Right lobe of liver (tissue), 6 donors: ENCODE data around the gene ADCY1. TPM values are rescaled to one million over a fixed set of nuclear protein-coding genes. Genes with fewer than 3 reads are reported as not detected.
A peak's percentile ranks its signal among the peaks of the same experiment; 100 is the strongest.

Experiments
- ATAC-seq, 4 donors: fragments of 200-7000 bp; cut with Tn5 transposase; one replicate each; pipeline ENCODE4 v1.9.1; 2020; ENCODE audit warnings: mild to moderate bottlenecking in 4 of 4, moderate library complexity in 4 of 4
- DNase-seq, 3 donors: peaks; one replicate each; pipeline ENCODE4 v3.0.0-alpha.2; 2020
- H3K27ac ChIP-seq, 3 donors: fragments of 200-600 bp; one replicate each; pipeline ENCODE4 v1.8.0; 2022
- H3K27me3 ChIP-seq, 2 donors: fragments of 200-600 bp; one replicate each; pipeline ENCODE4 v1.8.0; 2022
- H3K36me3 ChIP-seq, 4 donors: fragments of 200-600 bp; sonication (generic) in 1 of 4; one replicate each; pipeline versions ENCODE4 v1.5.1 to v1.8.0; 2017 to 2022; ENCODE audit warnings: control low read depth in 1 of 4
- H3K4me1 ChIP-seq, 4 donors: fragments of 200-600 bp; sonication (generic) in 1 of 4; one replicate each; pipeline versions ENCODE4 v1.5.1 to v1.8.0; 2017 to 2022; ENCODE audit warnings: control low read depth in 1 of 4
- H3K4me3 ChIP-seq, 3 donors: fragments of 200-600 bp; one replicate each; pipeline ENCODE4 v1.8.0; 2022
- H3K9me3 ChIP-seq, 4 donors: fragments of 200-600 bp; sonication (generic) in 1 of 4; one replicate each; pipeline versions ENCODE4 v1.5.1 to v1.8.0; 2017 to 2022; ENCODE audit warnings: control low read depth in 1 of 4
- POLR2A ChIP-seq: fragments of 450-650 bp; IDR thresholded peaks from one replicate; pipeline ENCODE4 v1.6.1; 2017; ENCODE audit warnings: antibody characterized with exemption, mild to moderate bottlenecking
- WGBS: methylation state at CpG from one replicate; pipeline ENCODE4 v1.1.6; 2018; ENCODE audit warnings: low coverage, low lambda C conversion rate; ENCODE audit not compliant: insufficient coverage; ENCODE audit errors: missing lambda C conversion rate; 5-methylcytosine and 5-hydroxymethylcytosine counted together
- intact Hi-C, 2 donors: fragments of 100-400 bp; cut with DNase I; formaldehyde crosslinking; loops; one replicate each; pipeline versions ENCODE4 v1.11.2 to v1.14.1; 2022
- total RNA-seq, 6 experiments: library from RNA; depleted of rRNA in 2 of 6; stranded (reverse); fragments of >200 nt in 2 of 6; fragmentation: NEBNext Ultra II Directional in 3 of 6; extraction: Animal tissue kit (Norgen Biotek cat#: 25700) in 3 of 6; gene quantifications; one replicate each; pipeline versions ENCODE4 v1.1.0 to v1.2.4, GENCODE V29; 2016 to 2023
- TF ChIP-seq, protein P1 (sequence below), 4 donors: fragments of 200-600 bp in 3 of 4; fragments of 450-650 bp in 1 of 4; IDR thresholded peaks; one replicate each; pipeline versions ENCODE4 v1.5.1 to v1.8.0; 2016 to 2022; ENCODE audit warnings: antibody characterized with exemption in 4 of 4, mild to moderate bottlenecking in 2 of 4
- donor health status: DM: no; HTN: yes; CAD: no.
- donor health status: DM: no; HTN: no; CAD: no.
- donor health status: DM: no; HTN: no; CAD: no.
- donor health status: DM: no; HTN: yes; CAD: no.
- donor health status: DM: no; HTN: yes; CAD: no.

Gene ADCY1
- total RNA-seq, 6 experiments from 2014 or later: 7.2 to 17.6 (median 9.3) TPM

- no peaks in the 10 kb centered on the region for H3K4me1 ChIP-seq
- peak in 1 of 3 donors; percentile 24 for DNase-seq
- no peaks in the 10 kb centered on the region for H3K9me3 ChIP-seq
- ATAC-seq: no peak
- WGBS: 74% methylated on average over 7 of the region's 8 CpGs
- no peaks in the 10 kb centered on the region for H3K27me3 ChIP-seq
- intact Hi-C loops: no loop called here
- H3K36me3 ChIP-seq: no peaks in the 10 kb centered on the region
- TF ChIP-seq, protein P1, sequence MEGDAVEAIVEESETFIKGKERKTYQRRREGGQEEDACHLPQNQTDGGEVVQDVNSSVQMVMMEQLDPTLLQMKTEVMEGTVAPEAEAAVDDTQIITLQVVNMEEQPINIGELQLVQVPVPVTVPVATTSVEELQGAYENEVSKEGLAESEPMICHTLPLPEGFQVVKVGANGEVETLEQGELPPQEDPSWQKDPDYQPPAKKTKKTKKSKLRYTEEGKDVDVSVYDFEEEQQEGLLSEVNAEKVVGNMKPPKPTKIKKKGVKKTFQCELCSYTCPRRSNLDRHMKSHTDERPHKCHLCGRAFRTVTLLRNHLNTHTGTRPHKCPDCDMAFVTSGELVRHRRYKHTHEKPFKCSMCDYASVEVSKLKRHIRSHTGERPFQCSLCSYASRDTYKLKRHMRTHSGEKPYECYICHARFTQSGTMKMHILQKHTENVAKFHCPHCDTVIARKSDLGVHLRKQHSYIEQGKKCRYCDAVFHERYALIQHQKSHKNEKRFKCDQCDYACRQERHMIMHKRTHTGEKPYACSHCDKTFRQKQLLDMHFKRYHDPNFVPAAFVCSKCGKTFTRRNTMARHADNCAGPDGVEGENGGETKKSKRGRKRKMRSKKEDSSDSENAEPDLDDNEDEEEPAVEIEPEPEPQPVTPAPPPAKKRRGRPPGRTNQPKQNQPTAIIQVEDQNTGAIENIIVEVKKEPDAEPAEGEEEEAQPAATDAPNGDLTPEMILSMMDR (IDR thresholded peaks at IDR 0.05): no peak
- no peak for TF ChIP-seq POLR2A
- no peak overlapping the region for H3K27ac ChIP-seq
- H3K4me3 ChIP-seq: no peak overlapping the region
Measured at GRCh38 chr7:45645141-45645969, 71.2 kb downstream of the ADCY1 start.

DNA sequence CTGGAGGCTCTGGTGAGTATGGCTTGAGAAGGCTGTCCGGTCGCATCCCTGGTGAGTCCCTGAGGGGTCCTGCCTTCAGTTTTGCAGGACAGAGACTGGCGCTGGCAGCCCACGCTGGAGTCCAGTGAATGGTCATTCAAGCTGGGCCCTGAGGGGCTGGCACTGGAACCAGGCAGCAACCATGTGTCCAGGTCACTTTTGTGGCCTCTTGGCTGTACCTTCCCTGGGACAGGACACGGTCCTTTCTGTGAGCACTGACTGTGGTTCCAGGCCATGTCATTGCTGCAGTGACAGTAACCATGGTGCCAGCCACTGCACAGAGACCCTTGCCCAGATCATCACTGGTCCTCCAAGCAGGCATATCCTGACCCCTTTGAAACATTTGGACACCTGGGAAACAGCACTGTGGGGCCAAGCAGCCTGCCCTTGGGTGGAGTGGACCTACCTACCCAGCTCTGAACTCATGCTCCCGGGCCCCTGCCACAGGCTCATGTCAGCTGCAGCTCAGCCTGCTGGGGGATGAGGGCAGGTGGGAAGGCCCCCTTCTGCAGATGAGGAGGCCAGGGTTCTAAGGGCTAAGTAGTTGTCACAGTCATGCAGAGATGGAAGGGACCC lies 72.1 kb downstream of the ADCY1 start:
- DNase-seq (peak in 1 of 3 donors; percentile 30), ATAC-seq (no peak)
- no peaks in the 10 kb centered on the region for H3K4me1 ChIP-seq
- H3K36me3 ChIP-seq: no peaks in the 10 kb centered on the region
- H3K9me3 ChIP-seq: no peaks in the 10 kb centered on the region
- no peaks in the 10 kb centered on the region for H3K27me3 ChIP-seq
- no CpG with 5 or more reads among the region's 6 CpGs for WGBS
- no peak overlapping the region for H3K27ac ChIP-seq
- intact Hi-C loops: no loop called here
- TF ChIP-seq POLR2A: no peak
- TF ChIP-seq, protein P1 (IDR thresholded peaks at IDR 0.05): no peak
- no peak overlapping the region for H3K4me3 ChIP-seq

GRCh38 chr7:45646996-45647825 lies 73.0 kb downstream of the ADCY1 start:
- DNase-seq (peak in 1 of 3 donors; percentile 24), ATAC-seq (no peak)
- intact Hi-C loops: no loop called here
- WGBS: 66% methylated on average over 6 of the region's 12 CpGs
- Histone ChIP-seq H3K9me3 (no peaks in the 10 kb centered on the region), H3K36me3 (no peaks in the 10 kb centered on the region), H3K4me1 (no peaks in the 10 kb centered on the region), H3K27ac (no peak overlapping the region), H3K4me3 (no peak overlapping the region), H3K27me3 (no peaks in the 10 kb centered on the region)
- TF ChIP-seq POLR2A: no peak
- TF ChIP-seq, protein P1 (IDR thresholded peaks at IDR 0.05): no peak

- H3K27ac ChIP-seq: no peak overlapping the region
- H3K9me3 ChIP-seq: no peaks in the 10 kb centered on the region
- TF ChIP-seq, protein P1 (IDR thresholded peaks at IDR 0.05): no peak
- TF ChIP-seq POLR2A: no peak
- H3K4me1 ChIP-seq: no peaks in the 10 kb centered on the region
- 65% methylated on average over 7 of the region's 13 CpGs for WGBS
- no peaks in the 10 kb centered on the region for H3K36me3 ChIP-seq
- ATAC-seq (no peak), DNase-seq (peak in 1 of 3 donors; percentile 30)
- H3K4me3 ChIP-seq: no peak overlapping the region
- intact Hi-C loops: no loop called here
- H3K27me3 ChIP-seq: no peaks in the 10 kb centered on the region
Measured at GRCh38 chr7:45647967-45648670, 74.0 kb downstream of the ADCY1 start.
